GM10266 (cell line): Measurements from ENCODE around the gene PGBD2.

Experiments
- DNase-seq: peaks from one replicate; pipeline ENCODE4 v3.0.0; 2012; ENCODE audit errors: extremely low spot score
- CTCF ChIP-seq: IDR thresholded peaks from 2 replicates; pipeline ENCODE4 v1.5.1; 2012; ENCODE audit warnings: mild to moderate bottlenecking, low read depth; ENCODE audit not compliant: control insufficient read depth, insufficient read depth; ENCODE audit errors: missing control alignments

The PGBD2 gene

GRCh38 chr1:248861616-248862015, 44.4 kb upstream of the PGBD2 start:
- no peak for DNase-seq
- no peak for TF ChIP-seq CTCF

GRCh38 chr1:248862695-248862997, 43.4 kb upstream of the PGBD2 start:
- DNase-seq = no peak
- TF ChIP-seq CTCF = no peak

- no peak for TF ChIP-seq CTCF
- DNase-seq = peak; percentile 73
These were observed 42.8 kb upstream of the PGBD2 start for GRCh38 chr1:248862998-248863881.

GRCh38 chr1:248871837-248872401, 34.1 kb upstream of the PGBD2 start:
- DNase-seq = no peak
- TF ChIP-seq CTCF = no peak

GRCh38 chr1:248872752-248873408, 33.2 kb upstream of the PGBD2 start:
- no peak for TF ChIP-seq CTCF
- DNase-seq = no peak

GRCh38 chr1:248873409-248873992, 32.5 kb upstream of the PGBD2 start:
- DNase-seq = peak; percentile 74
- no peak for TF ChIP-seq CTCF

GRCh38 chr1:248873993-248874533, 32.0 kb upstream of the PGBD2 start:
- TF ChIP-seq CTCF = no peak
- DNase-seq = no peak
